Dermis lymphatic vessel endothelial cell (primary cell): ENCODE data around the gene CRISP3. TPM values are rescaled to one million over a fixed set of nuclear protein-coding genes. Genes with fewer than 3 reads are reported as not detected.

Source experiments
- total RNA-seq: library from RNA; depleted of rRNA; stranded (reverse); fragments of >200 nt; gene quantifications from 2 replicates; pipeline ENCODE4 v1.2.1, GENCODE V29; 2014

CRISP3 gene, protein sequence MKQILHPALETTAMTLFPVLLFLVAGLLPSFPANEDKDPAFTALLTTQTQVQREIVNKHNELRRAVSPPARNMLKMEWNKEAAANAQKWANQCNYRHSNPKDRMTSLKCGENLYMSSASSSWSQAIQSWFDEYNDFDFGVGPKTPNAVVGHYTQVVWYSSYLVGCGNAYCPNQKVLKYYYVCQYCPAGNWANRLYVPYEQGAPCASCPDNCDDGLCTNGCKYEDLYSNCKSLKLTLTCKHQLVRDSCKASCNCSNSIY
- not detected in 2 replicates for total RNA-seq

DNA sequence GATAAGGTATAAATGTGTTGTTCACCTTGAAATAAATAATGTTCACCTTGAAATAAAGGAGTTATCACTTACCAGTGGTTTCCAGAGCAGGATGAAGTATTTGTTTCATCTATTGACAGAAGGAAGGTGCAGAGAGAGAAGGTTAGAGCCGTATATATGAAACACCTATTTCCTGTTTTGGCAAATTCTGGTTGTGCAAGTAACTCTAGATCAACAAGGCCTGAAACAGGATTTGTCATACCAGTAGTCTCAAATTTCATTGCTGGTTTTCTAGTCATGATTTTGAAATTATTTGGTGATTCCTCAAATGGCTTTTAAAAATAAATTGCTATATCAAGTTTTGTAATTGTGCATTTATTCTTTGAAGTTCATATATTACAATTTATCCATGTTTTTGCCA, at the start of gene CRISP3:
TSS of gene CRISP3 (minus strand) at position 130 of the 400 bp plus-strand sequence. CDS start at position 109, 21 bp downstream.

DNA sequence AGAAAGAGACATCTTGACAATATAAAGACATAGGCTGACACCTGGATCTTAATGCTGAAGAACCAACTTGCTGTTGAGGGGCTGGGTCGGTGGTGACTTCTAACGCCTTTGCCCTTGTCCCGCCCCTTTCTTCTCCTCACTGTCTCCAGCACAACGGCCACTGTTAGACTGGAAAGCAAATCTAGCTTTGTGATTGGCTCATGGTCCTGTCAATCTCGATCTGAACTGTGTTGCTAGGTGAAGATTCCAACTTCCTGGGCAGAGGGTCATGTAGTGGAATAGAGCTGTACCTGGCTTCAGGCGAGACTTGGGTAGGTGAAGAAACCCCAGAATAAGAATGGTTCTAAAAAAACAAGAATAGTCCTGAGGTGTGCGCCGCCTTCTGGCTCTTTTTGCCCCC, 43.0 kb upstream of the CRISP3 start, which contains the start of gene PGK2:
TSS of gene PGK2 (minus strand) at position 110 of the 400 bp plus-strand sequence. CDS start at position 12, 98 bp downstream.

DNA sequence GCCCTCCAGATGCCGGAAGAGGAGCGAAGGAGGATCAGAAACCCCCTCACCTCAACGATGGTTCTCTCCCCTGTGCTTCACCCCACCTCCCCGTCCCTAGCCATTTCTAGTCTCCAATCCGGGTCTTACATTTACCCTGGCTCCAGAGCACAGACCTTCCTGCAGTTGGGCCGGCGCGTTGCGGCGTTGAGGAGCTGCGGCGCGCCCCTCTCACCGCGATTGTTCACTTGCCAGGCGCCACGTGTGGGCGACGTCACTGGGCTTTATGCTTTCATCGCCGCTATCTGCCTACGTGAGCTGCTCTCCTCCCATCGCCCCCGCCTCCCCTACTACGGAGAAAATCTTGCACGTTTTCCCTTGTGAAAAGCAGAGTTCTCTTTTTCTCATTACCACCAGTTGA, 30.8 kb downstream of the CRISP3 start, which contains the start of gene CRISP2:
TSS of gene CRISP2 (minus strand) at position 198 of the 400 bp plus-strand sequence. CDS start 4,347 bp downstream, outside the sequence.

Other genes with a start within 250 kb of the CRISP3 start
- gene GLYATL3, start 244.5 kb downstream of the CRISP3 start, total RNA-seq, result not detected in 2 replicates
- gene C6orf141, start 193.7 kb downstream of the CRISP3 start, total RNA-seq, result 56.2 and 79.6 TPM in 2 replicates
- gene RHAG, start 107.5 kb downstream of the CRISP3 start, total RNA-seq, result 0.09 and 0.11 TPM in 2 replicates
- gene CRISP2, start 30.8 kb downstream of the CRISP3 start, total RNA-seq, result not detected in 2 replicates
- not detected in 2 replicates for gene PGK2, start 42.9 kb upstream of the CRISP3 start, total RNA-seq
- not detected in 2 replicates for gene CRISP1, start 122.1 kb upstream of the CRISP3 start, total RNA-seq
- not detected in 2 replicates for gene DEFB114, start 219.8 kb upstream of the CRISP3 start, total RNA-seq
- not detected in 2 replicates for gene DEFB113, start 225.2 kb upstream of the CRISP3 start, total RNA-seq